Stimulated activated CD8-positive, alpha-beta memory T cell treated with anti-CD3 and anti-CD28 coated beads, Interleukin-15, amount 100 ng/mL, for 4 hours (primary cell): ENCODE results near the gene UTS2B.

ENCODE experiments used
- DNase-seq, 2 donors: peaks; one replicate each; pipeline ENCODE4 v3.0.0-alpha.2; 2020; ENCODE audit warnings: low read depth in 2 of 2

Gene UTS2B

GRCh38 chr3:191321019-191321767, 9.1 kb downstream of the UTS2B start:
- DNase-seq, result no peak

GRCh38 chr3:191320316-191320715, 10.0 kb downstream of the UTS2B start:
- no peak for DNase-seq

- DNase-seq, result no peak
These were observed 13.3 kb downstream of the UTS2B start for GRCh38 chr3:191316876-191317603.

- no peak for DNase-seq
These were observed 16.1 kb downstream of the UTS2B start for GRCh38 chr3:191314109-191314728.

GRCh38 chr3:191313296-191313695, 17.0 kb downstream of the UTS2B start:
- no peak for DNase-seq

- no peak for DNase-seq
These were observed 23.0 kb downstream of the UTS2B start for GRCh38 chr3:191307341-191307740.

GRCh38 chr3:191306428-191306827, 23.9 kb downstream of the UTS2B start:
- no peak for DNase-seq

- no peak for DNase-seq
These were observed 26.7 kb downstream of the UTS2B start for GRCh38 chr3:191303596-191303995.

- DNase-seq, result no peak
These were observed 27.9 kb downstream of the UTS2B start for GRCh38 chr3:191302451-191302850.

GRCh38 chr3:191301782-191302411, 28.4 kb downstream of the UTS2B start:
- DNase-seq, result no peak

- DNase-seq, result no peak
These were observed 29.3 kb downstream of the UTS2B start for GRCh38 chr3:191301017-191301416.

GRCh38 chr3:191300422-191300821, 29.9 kb downstream of the UTS2B start:
- no peak for DNase-seq

- DNase-seq, result no peak
These were observed 31.5 kb downstream of the UTS2B start for GRCh38 chr3:191298846-191299245.

GRCh38 chr3:191296041-191296541, 34.2 kb downstream of the UTS2B start:
- no peak for DNase-seq

- no peak for DNase-seq
These were observed 36.0 kb downstream of the UTS2B start for GRCh38 chr3:191294291-191294690.

- DNase-seq, result no peak
These were observed 37.9 kb downstream of the UTS2B start for GRCh38 chr3:191292243-191293015.

GRCh38 chr3:191290311-191291025, 39.9 kb downstream of the UTS2B start:
- DNase-seq, result no peak

- DNase-seq, result no peak
These were observed 46.9 kb downstream of the UTS2B start for GRCh38 chr3:191283400-191283799.

GRCh38 chr3:191282251-191283185, 47.8 kb downstream of the UTS2B start:
- no peak for DNase-seq

- no peak for DNase-seq
These were observed 49.4 kb downstream of the UTS2B start for GRCh38 chr3:191280882-191281281.
